Uterus (tissue), 2 donors: ENCODE data around the gene AKT2.

Experiments
- CTCF ChIP-seq, 4 experiments: fragments of 200-600 bp in 2 of 4; fragments of 450-650 bp in 2 of 4; sonication (generic) in 2 of 4; IDR thresholded peaks; one replicate each; pipeline ENCODE4 v1.5.1; 2016 to 2019; ENCODE audit warnings: antibody characterized with exemption in 4 of 4, mild to moderate bottlenecking in 2 of 4, moderate library complexity in 1 of 4
- POLR2A ChIP-seq, 2 donors: fragments of 450-650 bp; IDR thresholded peaks; one replicate each; pipeline ENCODE4 v1.6.1; 2016; ENCODE audit warnings: antibody characterized with exemption in 2 of 2, mild to moderate bottlenecking in 1 of 2, moderate library complexity in 1 of 2

GRCh38 chr19:40284251-40284500 lies 969 bp downstream of the AKT2 start:
- TF ChIP-seq CTCF (IDR thresholded peaks at IDR 0.05) (no peak), POLR2A (IDR thresholded peaks at IDR 0.05) (no peak)
